ENCODE results near the gene RHOF. TPM values are rescaled to one million over a fixed set of nuclear protein-coding genes. Genes with fewer than 3 reads are reported as not detected.

Gene RHOF
- total and polyA plus RNA-seq, 9 donors, result 3.7 to 37.3 (median 15.8) TPM

DNA sequence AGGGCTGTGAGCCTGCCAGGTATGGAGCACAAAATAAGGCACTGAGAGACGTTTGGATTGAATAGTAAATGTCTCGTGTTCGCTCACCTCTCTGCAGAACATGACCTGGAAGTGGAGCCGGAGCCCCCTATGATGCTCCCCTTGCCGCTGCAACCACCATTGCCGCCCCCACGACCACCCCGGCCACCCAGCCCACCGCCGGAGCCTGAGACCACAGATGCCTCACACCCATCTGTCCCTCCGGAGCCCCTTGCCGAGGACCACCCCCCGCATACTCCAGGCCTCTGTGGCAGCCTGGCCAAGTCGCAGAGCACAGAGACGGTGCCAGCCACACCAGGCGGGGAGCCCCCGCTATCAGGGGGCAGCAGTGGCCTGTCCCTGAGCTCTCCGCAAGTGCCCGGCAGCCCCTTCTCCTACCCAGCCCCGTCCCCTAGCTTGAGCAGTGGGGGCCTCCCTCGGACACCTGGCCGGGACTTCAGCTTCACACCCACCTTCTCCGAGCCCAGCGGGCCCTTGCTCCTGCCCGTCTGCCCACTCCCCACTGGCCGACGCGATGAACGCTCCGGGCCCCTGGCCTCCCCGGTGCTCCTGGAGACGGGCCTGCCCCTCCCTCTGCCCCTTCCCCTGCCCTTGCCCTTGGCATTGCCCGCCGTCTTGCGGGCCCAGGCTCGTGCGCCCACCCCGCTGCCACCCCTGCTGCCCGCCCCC lies 29.1 kb upstream of the RHOF start:
- WGBS, 3 donors, result 86 to 89% (median 87%) methylated on average over 39 of the region's 39 CpGs
- DNase-seq, result no peak

GRCh38 chr12:121820056-121820455 lies 26.6 kb upstream of the RHOF start:
- Histone ChIP-seq H3K9me3 (no peaks in the 10 kb centered on the region), H3K4me3 (no peak overlapping the region), H3K27me3 (no peaks in the 10 kb centered on the region), H3K36me3 (no peaks in the 10 kb centered on the region), H3K4me1 (ENCODE audit: insufficient read depth) (no peaks in the 10 kb centered on the region), H3K27ac (no peak overlapping the region)
- no peak for DNase-seq
- 78 to 80% (median 79%) methylated on average over 7 of the region's 7 CpGs for WGBS, 3 donors
- intact Hi-C loops (cut with DNase I), result loop anchor here in 1 of 4 donors (10.0 kb wide), 1 partner anchor 55 kb away; no protein-coding TSS in a partner anchor
- TF ChIP-seq EP300 (IDR thresholded peaks at IDR 0.05) (no peak), POLR2A (IDR thresholded peaks at IDR 0.05) (no peak), CTCF (IDR thresholded peaks at IDR 0.05) (no peak)

More for the DNA sequence above, 29.1 kb upstream of the RHOF start:
- Histone ChIP-seq H3K27me3 (no peaks in the 10 kb centered on the region), H3K4me3 (no peak overlapping the region), H3K36me3 (no peaks in the 10 kb centered on the region), H3K4me1 (ENCODE audit: insufficient read depth) (no peaks in the 10 kb centered on the region), H3K27ac (no peak overlapping the region), H3K9me3 (no peaks in the 10 kb centered on the region)
- TF ChIP-seq POLR2A (IDR thresholded peaks at IDR 0.05) (no peak), EP300 (IDR thresholded peaks at IDR 0.05) (no peak), CTCF (IDR thresholded peaks at IDR 0.05) (no peak)
- intact Hi-C loops (cut with DNase I), result loop anchor here in 1 of 4 donors (10.0 kb wide), 1 partner anchor 52 kb away; no protein-coding TSS in a partner anchor

- Histone ChIP-seq H3K36me3 (no peaks in the 10 kb centered on the region), H3K4me1 (ENCODE audit: insufficient read depth) (no peaks in the 10 kb centered on the region), H3K9me3 (no peaks in the 10 kb centered on the region), H3K27ac (no peak overlapping the region), H3K4me3 (no peak overlapping the region), H3K27me3 (no peaks in the 10 kb centered on the region)
- TF ChIP-seq POLR2A (IDR thresholded peaks at IDR 0.05) (no peak), EP300 (IDR thresholded peaks at IDR 0.05) (no peak), CTCF (IDR thresholded peaks at IDR 0.05) (no peak)
- WGBS, 3 donors, result 88% methylated on average over 20 to 22 of the region's 22 CpGs
- intact Hi-C loops (cut with DNase I), result no loop called here
- no peak for DNase-seq
Measured at GRCh38 chr12:121819212-121819949, 25.9 kb upstream of the RHOF start.

DNA sequence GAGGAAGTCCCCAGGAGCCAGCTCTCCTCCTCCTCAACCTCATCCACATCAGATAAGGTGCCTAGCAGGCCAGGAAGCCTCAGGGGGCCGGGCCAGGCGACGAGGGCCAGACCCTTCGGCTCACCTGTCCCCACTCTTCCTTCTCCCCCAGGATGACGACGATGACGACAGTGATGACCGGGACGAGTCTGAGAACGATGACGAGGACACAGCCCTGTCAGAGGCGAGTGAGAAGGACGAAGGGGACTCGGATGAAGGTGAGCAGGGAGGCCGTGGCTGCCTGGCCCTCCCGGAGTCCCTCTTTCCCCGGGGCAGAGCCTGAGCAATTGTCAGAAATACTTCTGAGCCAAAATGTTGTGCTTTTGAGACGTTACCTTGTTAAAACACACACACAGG lies 24.2 kb upstream of the RHOF start:
- intact Hi-C loops (cut with DNase I), result no loop called here
- Histone ChIP-seq H3K36me3 (no peaks in the 10 kb centered on the region), H3K9me3 (no peaks in the 10 kb centered on the region), H3K27ac (no peak overlapping the region), H3K4me1 (ENCODE audit: insufficient read depth) (no peaks in the 10 kb centered on the region), H3K4me3 (no peak overlapping the region), H3K27me3 (no peaks in the 10 kb centered on the region)
- 92 to 94% (median 92%) methylated on average over 18 of the region's 18 CpGs for WGBS, 3 donors
- TF ChIP-seq CTCF (IDR thresholded peaks at IDR 0.05), result no peak
- TF ChIP-seq POLR2A (IDR thresholded peaks at IDR 0.05), result no peak
- TF ChIP-seq EP300 (IDR thresholded peaks at IDR 0.05), result no peak
- DNase-seq, result no peak
